ENCODE measurements around the gene OR6S1. TPM values are rescaled to one million over a fixed set of nuclear protein-coding genes. Genes with fewer than 3 reads are reported as not detected.

OR6S1 gene
- total RNA-seq, 2 experiments from 2014 or later: not detected

- CTCF ChIA-PET: interaction anchor here (0.8 to 7.5 kb wide), 9 partner anchors 11 to 375 kb away, joined by 3 to 53 read pairs (median 38); partner anchors contain the start of gene TTC5
Observed at GRCh38 chr14:20680363-20680762, 38.9 kb upstream of the OR6S1 start.

GRCh38 chr14:20679907-20680306 is 38.4 kb upstream of the OR6S1 start:
- no peak for ATAC-seq
- ChIA-PET CTCF (interaction anchor here (0.8 to 7.5 kb wide), 7 partner anchors 11 to 353 kb away, joined by 3 to 53 read pairs (median 42); no protein-coding TSS in a partner anchor), POLR2A (interaction anchor here (1.0 kb wide), 1 partner anchor 11 kb away, joined by 3 read pairs; no protein-coding TSS in a partner anchor)
- intact Hi-C loops (cut with micrococcal nuclease): loop anchor here (5.0 kb wide), 2 partner anchors 218 to 338 kb away; partner anchors contain the start of genes PARP2 and PIP4P1
- Mint-ChIP-seq H3K27ac (no peak overlapping the region), H3K4me1 (ENCODE audit: low read depth) (peaks cover 32% of the 10 kb centered on the region), H3K27me3 (no peaks in the 10 kb centered on the region), H3K4me3 (no peak overlapping the region), H3K9me3 (no peaks in the 10 kb centered on the region), H3K36me3 (ENCODE audit: low read depth) (no peaks in the 10 kb centered on the region)
- no peak for TF ChIP-seq CTCF (IDR thresholded peaks at IDR 0.05)
- peak; percentile 42 for DNase-seq

More at GRCh38 chr14:20680363-20680762, 38.9 kb upstream of the OR6S1 start:
- Mint-ChIP-seq H3K4me3 (no peak overlapping the region), H3K36me3 (ENCODE audit: low read depth) (no peaks in the 10 kb centered on the region), H3K27ac (no peak overlapping the region), H3K27me3 (no peaks in the 10 kb centered on the region), H3K4me1 (ENCODE audit: low read depth) (peaks cover 31% of the 10 kb centered on the region), H3K9me3 (no peaks in the 10 kb centered on the region)
- POLR2A ChIA-PET: interaction anchor here (1.0 to 2.1 kb wide), 3 partner anchors 12 to 337 kb away, joined by 3 to 16 read pairs (median 8); partner anchors contain the start of gene PARP2
- intact Hi-C loops (cut with micrococcal nuclease): loop anchor here (5.0 kb wide), 2 partner anchors 218 to 338 kb away; partner anchors contain the start of genes PARP2 and PIP4P1
- DNase-seq: no peak
- TF ChIP-seq CTCF (IDR thresholded peaks at IDR 0.05): no peak
- no peak for ATAC-seq

GRCh38 chr14:20676072-20676471 is 34.6 kb upstream of the OR6S1 start:
- CTCF ChIA-PET: interaction anchor here (0.7 to 1.7 kb wide), 5 partner anchors 8 to 348 kb away, joined by 3 to 9 read pairs (median 3); no protein-coding TSS in a partner anchor
- H3K9me3 Mint-ChIP-seq: no peaks in the 10 kb centered on the region
- H3K4me3 Mint-ChIP-seq: no peak overlapping the region
- DNase-seq (no peak), ATAC-seq (peak; percentile 7)
- no peak overlapping the region for H3K27ac Mint-ChIP-seq
- no peaks in the 10 kb centered on the region for H3K36me3 Mint-ChIP-seq (ENCODE audit: low read depth)
- peaks cover 2% of the 10 kb centered on the region for H3K27me3 Mint-ChIP-seq
- H3K4me1 Mint-ChIP-seq (ENCODE audit: low read depth): peaks cover 28% of the 10 kb centered on the region
- POLR2A ChIA-PET: interaction anchor here (1.4 kb wide), 1 partner anchor 8 kb away, joined by 6 read pairs; no protein-coding TSS in a partner anchor
- no peak for TF ChIP-seq CTCF (IDR thresholded peaks at IDR 0.05)
- intact Hi-C loops (cut with micrococcal nuclease): no loop called here

- DNase-seq (peak; percentile 33), ATAC-seq (peak; percentile 91)
- CTCF ChIA-PET: interaction anchor here (1.5 kb wide), 2 partner anchors 11 to 62 kb away, joined by 3 to 7 read pairs; no protein-coding TSS in a partner anchor
- Mint-ChIP-seq H3K27me3 (peaks cover 2% of the 10 kb centered on the region), H3K4me3 (no peak overlapping the region), H3K4me1 (ENCODE audit: low read depth) (peaks cover 24% of the 10 kb centered on the region), H3K36me3 (ENCODE audit: low read depth) (no peaks in the 10 kb centered on the region), H3K9me3 (no peaks in the 10 kb centered on the region), H3K27ac (no peak overlapping the region)
- TF ChIP-seq CTCF (IDR thresholded peaks at IDR 0.05): no peak
- POLR2A ChIA-PET: no interaction called here
- intact Hi-C loops (cut with micrococcal nuclease): no loop called here
Observed at GRCh38 chr14:20675669-20676068, 34.2 kb upstream of the OR6S1 start.

- DNase-seq (no peak), ATAC-seq (no peak)
- no peaks in the 10 kb centered on the region for H3K9me3 Mint-ChIP-seq
- intact Hi-C loops (cut with micrococcal nuclease): no loop called here
- no peak overlapping the region for H3K4me3 Mint-ChIP-seq
- TF ChIP-seq CTCF (IDR thresholded peaks at IDR 0.05): no peak
- H3K36me3 Mint-ChIP-seq (ENCODE audit: low read depth): no peaks in the 10 kb centered on the region
- ChIA-PET POLR2A (interaction anchor here (0.7 kb wide), 1 partner anchor 15 kb away, joined by 3 read pairs; no protein-coding TSS in a partner anchor), CTCF (no interaction called here)
- H3K27ac Mint-ChIP-seq: no peak overlapping the region
- peaks cover 2% of the 10 kb centered on the region for H3K27me3 Mint-ChIP-seq
- H3K4me1 Mint-ChIP-seq (ENCODE audit: low read depth): peaks cover 27% of the 10 kb centered on the region
Observed at GRCh38 chr14:20671597-20672283, 30.2 kb upstream of the OR6S1 start.
